ENCODE measurements around the gene FOXP4.

FOXP4 gene

GRCh38 chr6:41522780-41523548, 23.2 kb upstream of the FOXP4 start:
- DNase-seq: no peak

- no peak for DNase-seq
These were observed 22.1 kb upstream of the FOXP4 start for GRCh38 chr6:41523915-41524633.

- DNase-seq: no peak
These were observed 21.6 kb upstream of the FOXP4 start for GRCh38 chr6:41524634-41525011.

- DNase-seq: no peak
These were observed 18.3 kb upstream of the FOXP4 start for GRCh38 chr6:41527721-41528408.

GRCh38 chr6:41528409-41528963, 17.7 kb upstream of the FOXP4 start:
- no peak for DNase-seq

- no peak for DNase-seq
These were observed 17.1 kb upstream of the FOXP4 start for GRCh38 chr6:41529049-41529448.

- no peak for DNase-seq
These were observed 16.2 kb upstream of the FOXP4 start for GRCh38 chr6:41529970-41530369.

GRCh38 chr6:41530476-41530875, 15.7 kb upstream of the FOXP4 start:
- DNase-seq: no peak

GRCh38 chr6:41531016-41531415, 15.2 kb upstream of the FOXP4 start:
- DNase-seq: no peak

GRCh38 chr6:41531591-41532582, 14.3 kb upstream of the FOXP4 start:
- DNase-seq: peak; percentile 66

GRCh38 chr6:41535766-41536165, 10.4 kb upstream of the FOXP4 start:
- no peak for DNase-seq

- DNase-seq: no peak
These were observed 9.1 kb upstream of the FOXP4 start for GRCh38 chr6:41536795-41537758.

GRCh38 chr6:41538556-41539182, 7.5 kb upstream of the FOXP4 start:
- DNase-seq: no peak

GRCh38 chr6:41539204-41539603, 7.0 kb upstream of the FOXP4 start:
- no peak for DNase-seq

GRCh38 chr6:41541364-41541763, 4.8 kb upstream of the FOXP4 start:
- no peak for DNase-seq

GRCh38 chr6:41543087-41543486, 3.1 kb upstream of the FOXP4 start:
- DNase-seq: no peak

GRCh38 chr6:41545247-41545702, 906 bp upstream of the FOXP4 start:
- DNase-seq: no peak

GRCh38 chr6:41546475-41546865, 289 bp downstream of the FOXP4 start:
- peak; percentile 23 for DNase-seq

- DNase-seq: peak; percentile 35
These were observed 951 bp downstream of the FOXP4 start for GRCh38 chr6:41546866-41547798.

GRCh38 chr6:41547799-41548097, 1.6 kb downstream of the FOXP4 start:
- DNase-seq: no peak

Measured in CD4-positive, alpha-beta T cell treated with Interleukin-4 for 4 hours (primary cell).